GM21515 (cell line): Measurements from ENCODE around the gene PEPD.

Experiments used
- ATAC-seq: cut with Tn5 transposase; IDR thresholded peaks from one replicate; pipeline ENCODE4 v1.9.1; 2021; ENCODE audit not compliant: unreplicated experiment

Gene PEPD

DNA sequence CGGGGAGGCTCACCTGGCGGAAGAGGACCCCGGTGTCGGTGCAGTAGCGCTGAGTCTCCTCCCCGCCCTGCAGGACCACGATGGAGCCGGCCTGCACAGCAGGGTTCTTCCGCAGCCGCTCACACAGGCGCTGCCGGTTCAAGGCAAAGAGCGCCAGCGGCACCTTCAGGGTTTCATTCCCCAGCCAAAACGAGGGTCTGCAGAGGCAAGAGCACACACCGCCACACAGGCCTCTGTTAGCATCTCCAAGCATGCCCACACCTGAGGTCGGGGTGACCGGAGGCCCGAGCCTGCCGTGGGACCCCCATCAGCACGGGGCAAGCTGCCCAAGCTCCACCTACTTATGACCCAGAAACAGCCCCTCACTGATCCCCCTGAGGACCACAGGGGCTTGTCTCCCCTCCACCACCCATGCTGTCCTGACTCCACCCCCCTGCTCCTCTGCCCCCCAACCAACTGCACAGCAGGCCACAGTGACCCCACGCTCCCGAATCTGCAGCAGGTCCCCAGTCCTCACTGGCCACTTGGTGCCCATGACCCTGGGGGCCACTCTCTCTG, 8.9 kb downstream of the PEPD start:
- no peak for ATAC-seq

GRCh38 chr19:33512021-33512420, 9.6 kb downstream of the PEPD start:
- ATAC-seq, result no peak

- no peak for ATAC-seq
Measured at GRCh38 chr19:33511346-33511745, 10.2 kb downstream of the PEPD start.

DNA sequence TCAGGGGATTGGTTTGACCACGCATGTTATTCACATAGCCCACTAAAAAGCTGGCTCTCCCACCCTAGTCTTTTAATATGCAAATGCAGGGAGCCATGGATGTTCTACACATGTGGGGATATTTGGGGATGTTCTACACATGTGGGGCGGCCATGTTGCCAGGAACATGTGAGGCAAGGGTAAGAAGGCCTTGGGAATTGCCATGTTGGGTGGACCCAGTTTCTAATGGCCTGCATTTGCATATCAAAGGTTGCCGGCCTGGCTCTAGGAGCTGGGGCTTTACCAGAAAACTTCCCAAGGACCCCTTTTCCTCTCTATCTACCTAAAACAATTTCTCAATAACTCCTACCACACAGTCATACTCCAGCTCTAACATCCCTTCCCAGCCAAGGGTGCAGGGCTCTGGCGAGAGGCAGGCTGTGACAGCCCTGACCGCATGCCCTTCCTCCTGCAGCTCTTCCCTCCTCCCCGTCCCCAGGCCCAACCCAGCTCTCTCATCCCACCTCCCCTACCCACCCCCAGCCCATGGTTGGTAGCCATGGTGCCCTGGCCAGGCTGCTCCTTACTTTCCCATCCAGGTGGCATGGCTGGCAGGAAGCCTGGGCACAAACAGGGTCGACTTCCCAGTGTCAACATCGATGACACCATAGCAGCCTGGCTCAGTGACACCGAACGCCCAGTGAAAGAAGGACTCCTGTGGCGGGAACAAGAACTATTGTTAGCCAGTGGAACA, 11.0 kb downstream of the PEPD start:
- ATAC-seq, result no peak

GRCh38 chr19:33509774-33510173, 11.8 kb downstream of the PEPD start:
- no peak for ATAC-seq

DNA sequence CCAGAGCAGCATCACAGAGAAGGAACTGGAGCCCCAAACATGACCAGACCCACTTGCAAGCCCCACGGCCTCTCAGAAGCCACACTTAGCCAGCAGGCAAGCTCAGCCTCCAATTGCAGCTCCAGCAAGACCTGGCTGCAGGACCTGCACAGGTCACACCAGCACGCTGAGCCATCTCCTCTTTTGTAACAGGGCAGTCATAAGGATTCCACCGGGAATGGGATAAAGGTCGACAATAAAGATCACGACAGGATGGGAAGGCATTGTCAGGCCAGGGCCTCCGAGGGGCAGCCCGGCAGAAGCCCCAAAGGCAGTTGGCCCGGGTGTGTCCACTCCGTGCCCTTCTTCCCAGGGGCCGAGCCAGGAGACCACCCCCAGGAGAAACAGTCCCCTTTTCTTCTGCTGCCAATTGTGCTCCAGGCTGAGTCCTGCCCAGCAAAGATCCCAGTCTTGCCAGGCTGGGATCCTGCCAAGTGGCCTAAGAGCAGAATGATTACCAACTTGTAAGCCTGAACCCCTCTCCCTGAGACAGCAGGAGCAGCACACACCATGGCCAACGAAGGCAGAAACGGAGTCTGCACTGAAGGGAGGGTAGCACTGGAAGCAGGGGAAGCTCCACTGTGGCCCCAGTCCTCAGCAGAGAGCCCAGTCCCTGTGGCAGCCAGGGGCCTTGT, 12.5 kb downstream of the PEPD start:
- ATAC-seq, result no peak

GRCh38 chr19:33508431-33508830, 13.2 kb downstream of the PEPD start:
- no peak for ATAC-seq

GRCh38 chr19:33508009-33508408, 13.6 kb downstream of the PEPD start:
- ATAC-seq, result no peak

- ATAC-seq, result no peak
Measured at GRCh38 chr19:33507021-33507956, 14.3 kb downstream of the PEPD start.

- no peak for ATAC-seq
Measured at GRCh38 chr19:33506498-33506897, 15.1 kb downstream of the PEPD start.

DNA sequence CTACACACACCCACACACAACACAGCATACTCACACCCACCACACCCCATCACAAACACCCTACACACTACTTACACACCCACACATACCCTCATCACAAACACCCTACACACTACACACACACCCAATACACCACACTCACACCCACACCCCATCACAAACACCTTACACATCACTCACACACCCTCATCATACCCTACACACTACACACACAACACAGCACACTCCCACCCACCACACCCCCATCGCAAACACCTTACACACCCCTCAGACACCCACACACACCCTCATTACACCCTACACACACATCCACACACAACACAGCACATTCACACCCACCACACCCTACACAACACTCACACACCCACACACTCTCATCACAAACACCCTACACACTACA, 15.8 kb downstream of the PEPD start:
- ATAC-seq, result no peak

- ATAC-seq, result no peak
Measured at GRCh38 chr19:33505148-33505547, 16.4 kb downstream of the PEPD start.

DNA sequence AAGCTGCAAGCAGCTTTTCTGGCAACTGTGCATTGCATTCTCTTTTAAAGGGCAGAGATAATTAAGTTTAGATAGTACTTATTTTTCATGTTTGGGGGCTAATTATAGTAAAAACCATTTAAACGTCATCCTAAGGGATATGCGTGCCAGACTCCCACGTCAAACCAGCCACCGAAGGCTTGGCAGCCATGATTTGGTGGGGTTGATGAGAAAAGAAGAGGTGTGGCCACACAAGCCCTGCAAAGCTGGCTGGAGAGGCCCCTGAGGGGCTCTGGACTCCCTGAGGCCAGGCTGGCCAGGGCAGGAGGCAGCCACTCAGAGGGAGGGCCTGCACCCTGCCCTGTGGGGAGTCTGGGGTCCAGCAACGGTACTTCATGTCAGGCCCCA, 17.5 kb downstream of the PEPD start:
- ATAC-seq, result no peak

DNA sequence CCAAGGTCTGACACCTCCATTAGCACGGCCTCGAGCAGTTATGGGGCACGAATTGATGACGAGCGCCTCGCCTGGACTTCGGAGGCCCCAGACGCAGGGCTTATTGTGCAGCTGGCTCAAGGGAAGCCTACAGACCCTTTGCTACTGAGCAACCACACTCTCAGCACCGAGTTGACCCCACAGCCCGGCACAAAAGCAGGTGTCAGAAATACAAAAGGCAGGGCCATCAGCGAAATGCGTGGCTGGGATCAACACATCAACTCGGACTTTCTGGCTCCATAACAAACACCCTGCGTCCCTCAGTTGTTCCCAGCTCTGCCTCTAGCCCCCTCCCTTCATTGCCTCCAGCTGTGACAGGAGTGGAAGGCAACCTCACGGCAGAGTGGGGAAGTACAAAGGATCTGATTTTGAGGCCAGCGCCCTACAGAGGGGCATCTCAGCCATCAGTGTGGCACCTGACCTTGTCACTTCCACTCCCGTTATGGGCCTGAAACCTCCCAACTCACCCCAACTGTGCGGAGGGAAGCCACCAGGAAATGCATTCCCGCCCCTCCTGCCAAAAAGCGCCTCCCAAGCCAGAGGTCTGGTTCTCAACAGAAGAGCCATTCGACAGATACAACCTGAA, 18.0 kb downstream of the PEPD start:
- ATAC-seq, result no peak

DNA sequence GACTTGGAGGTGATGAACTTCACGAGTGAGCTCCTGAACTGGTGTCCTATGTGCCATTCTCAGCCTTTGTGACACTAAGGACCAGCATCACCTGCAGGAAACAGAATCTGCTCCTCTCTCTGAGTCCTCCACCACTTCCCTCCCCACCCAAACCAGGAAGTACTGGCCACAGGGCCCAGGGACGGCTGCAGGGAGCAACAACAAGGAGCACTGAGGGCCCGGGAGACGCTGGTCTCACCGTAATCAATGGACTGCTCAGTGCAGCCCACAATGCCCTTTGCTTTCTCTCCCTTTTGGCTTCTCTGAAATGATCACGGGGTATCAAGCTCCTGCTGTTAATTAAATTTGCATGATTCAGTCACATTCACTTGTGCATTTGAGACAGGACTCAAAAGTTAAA, 18.6 kb downstream of the PEPD start:
- no peak for ATAC-seq

DNA sequence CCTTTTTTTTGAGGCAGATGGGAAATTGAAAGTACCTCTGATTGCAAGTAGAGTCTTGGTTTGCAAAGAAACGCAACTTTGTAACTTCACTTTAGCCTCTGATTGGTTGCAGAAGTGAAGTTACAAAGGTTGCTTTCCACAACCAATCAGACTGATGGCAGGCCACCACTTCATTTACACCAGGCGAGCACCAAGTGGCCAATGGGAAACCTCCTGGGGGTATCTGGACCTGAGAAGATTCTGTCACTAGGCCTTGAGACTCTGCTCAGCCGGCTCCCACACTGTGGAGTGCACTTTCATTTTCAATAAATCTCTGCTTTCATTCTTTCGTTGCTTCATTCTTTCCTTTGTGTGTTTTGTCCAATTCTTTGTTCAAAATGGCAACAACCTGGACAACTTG, 19.1 kb downstream of the PEPD start:
- ATAC-seq, result no peak

- ATAC-seq, result no peak
Measured at GRCh38 chr19:33501693-33502356, 19.8 kb downstream of the PEPD start.

DNA sequence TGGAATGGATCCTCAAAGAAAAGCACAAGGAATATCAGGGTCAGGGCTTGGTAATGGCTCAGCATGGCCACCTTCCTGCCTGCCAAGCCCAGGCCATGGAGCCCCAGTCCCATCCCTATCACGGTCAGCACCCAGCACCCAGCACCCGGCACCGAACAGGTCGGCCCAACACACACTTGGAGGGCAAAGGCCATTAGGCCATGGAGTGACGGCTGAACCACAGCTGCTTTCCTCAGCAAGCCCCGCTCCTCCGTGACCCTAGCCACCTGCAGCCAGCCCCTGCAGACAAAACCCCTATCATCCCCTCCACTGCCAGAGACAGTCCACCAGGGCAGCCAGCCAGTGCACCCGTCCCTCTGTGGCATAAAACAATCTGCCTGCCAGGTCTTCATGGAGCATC, 20.6 kb downstream of the PEPD start:
- no peak for ATAC-seq

GRCh38 chr19:33500586-33500985, 21.0 kb downstream of the PEPD start:
- ATAC-seq, result no peak
